Upper lobe of left lung (tissue), 4 donors: ENCODE data around the gene CYP2A7.

ENCODE experiments used
- EP300 ChIP-seq, 4 donors: sonication (generic); formaldehyde crosslinking; IDR thresholded peaks; one replicate each; pipeline ENCODE4 v1.5.1; 2017; ENCODE audit warnings: antibody characterized with exemption in 4 of 4, control low read depth in 2 of 4
- POLR2A ChIP-seq, 4 donors: fragments of 450-650 bp; IDR thresholded peaks; one replicate each; pipeline ENCODE4 v1.5.1; 2016 to 2017; ENCODE audit warnings: antibody characterized with exemption in 4 of 4, mild to moderate bottlenecking in 2 of 4
- POLR2AphosphoS5 ChIP-seq, 2 donors: sonication (generic); formaldehyde crosslinking; IDR thresholded peaks; one replicate each; pipeline ENCODE4 v1.5.1; 2017; ENCODE audit warnings: antibody characterized with exemption in 2 of 2
- TF ChIP-seq, protein P1 (sequence below), 6 experiments: fragments of 450-650 bp in 4 of 6; fragments of 200-600 bp in 2 of 6; sonication (generic) in 2 of 6; IDR thresholded peaks; one replicate each; pipeline ENCODE4 v1.5.1; 2016 to 2019; ENCODE audit warnings: antibody characterized with exemption in 6 of 6

DNA sequence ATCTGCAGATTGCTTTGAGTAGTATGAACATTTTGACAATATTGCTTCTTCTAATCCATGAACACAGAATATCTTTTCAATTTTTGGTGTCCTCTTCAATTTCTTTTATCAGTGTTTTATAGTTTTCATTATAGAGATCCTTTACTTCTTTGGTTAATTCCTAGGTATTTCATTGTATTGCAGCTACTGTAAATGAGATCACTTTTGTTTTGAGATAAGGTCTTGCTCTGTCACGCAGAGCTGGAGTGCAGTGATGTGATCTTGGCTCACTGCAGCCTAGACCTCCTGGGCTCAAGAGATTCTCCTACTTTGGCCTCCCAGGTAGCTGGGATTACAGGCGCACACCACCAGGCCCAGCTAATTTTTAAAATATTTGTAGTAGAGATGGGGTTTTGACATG is 9.8 kb downstream of the CYP2A7 start:
- TF ChIP-seq, protein P1, sequence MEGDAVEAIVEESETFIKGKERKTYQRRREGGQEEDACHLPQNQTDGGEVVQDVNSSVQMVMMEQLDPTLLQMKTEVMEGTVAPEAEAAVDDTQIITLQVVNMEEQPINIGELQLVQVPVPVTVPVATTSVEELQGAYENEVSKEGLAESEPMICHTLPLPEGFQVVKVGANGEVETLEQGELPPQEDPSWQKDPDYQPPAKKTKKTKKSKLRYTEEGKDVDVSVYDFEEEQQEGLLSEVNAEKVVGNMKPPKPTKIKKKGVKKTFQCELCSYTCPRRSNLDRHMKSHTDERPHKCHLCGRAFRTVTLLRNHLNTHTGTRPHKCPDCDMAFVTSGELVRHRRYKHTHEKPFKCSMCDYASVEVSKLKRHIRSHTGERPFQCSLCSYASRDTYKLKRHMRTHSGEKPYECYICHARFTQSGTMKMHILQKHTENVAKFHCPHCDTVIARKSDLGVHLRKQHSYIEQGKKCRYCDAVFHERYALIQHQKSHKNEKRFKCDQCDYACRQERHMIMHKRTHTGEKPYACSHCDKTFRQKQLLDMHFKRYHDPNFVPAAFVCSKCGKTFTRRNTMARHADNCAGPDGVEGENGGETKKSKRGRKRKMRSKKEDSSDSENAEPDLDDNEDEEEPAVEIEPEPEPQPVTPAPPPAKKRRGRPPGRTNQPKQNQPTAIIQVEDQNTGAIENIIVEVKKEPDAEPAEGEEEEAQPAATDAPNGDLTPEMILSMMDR (IDR thresholded peaks at IDR 0.05): no peak
- TF ChIP-seq POLR2AphosphoS5 (IDR thresholded peaks at IDR 0.05): no peak
- no peak for TF ChIP-seq POLR2A (IDR thresholded peaks at IDR 0.05)
- no peak for TF ChIP-seq EP300 (IDR thresholded peaks at IDR 0.05)
